Thoracic aorta (tissue), 2 donors: ENCODE measurements around the gene CDH12. TPM values are rescaled to one million over a fixed set of nuclear protein-coding genes. Genes with fewer than 3 reads are reported as not detected.
"Not testable (repeated sequence)": the region's sequence is repeated elsewhere in the genome, so short reads cannot be mapped to it uniquely, and the experiment has no call there.

ENCODE experiments used
- ATAC-seq: fragments of 150-250 bp; one replicate; pipeline ENCODE4 v1.8.0; 2017; ENCODE audit warnings: low read depth; ENCODE audit not compliant: insufficient number of reproducible peaks, low FRiP score
- DNase-seq: peaks from one replicate; pipeline ENCODE4 v3.0.0-alpha.2; 2020; ENCODE audit warnings: low spot score
- H3K27ac ChIP-seq, 2 donors: fragments of 200-600 bp; sonication (generic); 1 replicate in 1 of 2; 2 replicates in 1 of 2; pipeline ENCODE4 v1.5.1; 2016; ENCODE audit warnings: mild to moderate bottlenecking in 2 of 2, moderate library complexity in 2 of 2
- H3K27me3 ChIP-seq: fragments of 200-600 bp; sonication (generic); replicated peaks from 2 replicates; pipeline ENCODE4 v1.6.0; 2016; ENCODE audit warnings: mild to moderate bottlenecking; ENCODE audit not compliant: insufficient read depth
- H3K36me3 ChIP-seq: fragments of 200-600 bp; sonication (generic); one replicate; pipeline ENCODE4 v1.5.1; 2016
- H3K4me1 ChIP-seq, 2 donors: fragments of 200-600 bp; sonication (generic); 1 replicate in 1 of 2; 2 replicates in 1 of 2; pipeline versions ENCODE4 v1.5.1 to v1.6.0; 2016; ENCODE audit warnings: low read depth in 2 of 2, mild to moderate bottlenecking in 1 of 2; ENCODE audit not compliant: control insufficient read depth in 1 of 2
- H3K4me3 ChIP-seq: fragments of 200-600 bp; sonication (generic); 2 replicates; pipeline ENCODE4 v1.5.1; 2016; ENCODE audit warnings: mild to moderate bottlenecking
- H3K9me3 ChIP-seq: fragments of 200-600 bp; sonication (generic); 2 replicates; pipeline ENCODE4 v1.5.1; 2016
- total RNA-seq, 2 donors: library from RNA; depleted of rRNA; stranded (reverse); fragments of >200 nt; gene quantifications; one replicate each; pipeline versions ENCODE4 v1.1.0 to v1.2.3, GENCODE V29; 2016
- TF ChIP-seq, protein P1 (sequence below): fragments of 200-600 bp; sonication (generic); IDR thresholded peaks from one replicate; pipeline ENCODE4 v1.5.1; 2019; ENCODE audit warnings: antibody characterized with exemption

The CDH12 gene
- total RNA-seq, 2 donors from 2014 or later: not detected

DNA sequence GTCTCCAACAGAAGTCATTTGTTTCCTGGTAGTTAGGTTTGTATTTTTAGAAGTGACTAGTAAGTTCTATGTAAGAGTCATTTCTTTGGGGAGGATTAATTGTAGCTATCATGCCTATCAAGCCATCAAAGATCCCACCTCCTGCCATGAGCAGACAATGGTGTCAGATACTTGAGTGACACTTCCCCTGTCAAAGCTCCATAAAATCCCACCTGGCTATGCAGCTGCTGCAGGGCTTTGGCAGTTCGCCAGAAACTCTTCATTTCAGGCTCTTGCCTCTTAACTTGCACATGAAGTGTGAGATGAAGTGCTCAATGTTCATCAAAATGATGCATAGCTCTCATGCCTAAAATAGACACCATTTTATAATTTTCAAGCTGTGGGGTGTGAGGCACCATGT is 312.1 kb downstream of the CDH12 start:
- Histone ChIP-seq H3K9me3 (no peaks in the 10 kb centered on the region), H3K4me1 (no peaks in the 10 kb centered on the region), H3K27me3 (no peaks in the 10 kb centered on the region), H3K4me3 (no peak overlapping the region), H3K36me3 (no peaks in the 10 kb centered on the region), H3K27ac (no peak overlapping the region)
- TF ChIP-seq, protein P1, sequence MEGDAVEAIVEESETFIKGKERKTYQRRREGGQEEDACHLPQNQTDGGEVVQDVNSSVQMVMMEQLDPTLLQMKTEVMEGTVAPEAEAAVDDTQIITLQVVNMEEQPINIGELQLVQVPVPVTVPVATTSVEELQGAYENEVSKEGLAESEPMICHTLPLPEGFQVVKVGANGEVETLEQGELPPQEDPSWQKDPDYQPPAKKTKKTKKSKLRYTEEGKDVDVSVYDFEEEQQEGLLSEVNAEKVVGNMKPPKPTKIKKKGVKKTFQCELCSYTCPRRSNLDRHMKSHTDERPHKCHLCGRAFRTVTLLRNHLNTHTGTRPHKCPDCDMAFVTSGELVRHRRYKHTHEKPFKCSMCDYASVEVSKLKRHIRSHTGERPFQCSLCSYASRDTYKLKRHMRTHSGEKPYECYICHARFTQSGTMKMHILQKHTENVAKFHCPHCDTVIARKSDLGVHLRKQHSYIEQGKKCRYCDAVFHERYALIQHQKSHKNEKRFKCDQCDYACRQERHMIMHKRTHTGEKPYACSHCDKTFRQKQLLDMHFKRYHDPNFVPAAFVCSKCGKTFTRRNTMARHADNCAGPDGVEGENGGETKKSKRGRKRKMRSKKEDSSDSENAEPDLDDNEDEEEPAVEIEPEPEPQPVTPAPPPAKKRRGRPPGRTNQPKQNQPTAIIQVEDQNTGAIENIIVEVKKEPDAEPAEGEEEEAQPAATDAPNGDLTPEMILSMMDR: no peak
- DNase-seq: no peak
- ATAC-seq: no peak

DNA sequence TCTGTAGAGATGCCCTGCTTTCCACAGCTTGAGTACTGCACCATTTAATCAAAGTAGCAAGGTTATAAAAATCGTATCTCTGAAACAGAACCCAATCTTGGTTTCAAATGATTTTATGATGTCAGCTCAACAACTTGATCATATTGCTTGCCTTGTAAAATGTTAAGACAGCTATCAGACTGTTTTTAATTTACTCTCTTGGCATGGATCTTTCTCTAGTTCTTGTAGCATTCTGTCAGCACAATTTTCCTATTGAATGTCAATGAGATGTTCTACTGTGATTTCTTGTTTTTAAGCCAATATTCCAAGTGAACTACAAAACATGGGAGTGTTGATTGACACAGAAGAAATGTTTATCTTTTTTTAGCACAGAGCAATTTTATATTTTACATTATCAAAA is 313.4 kb downstream of the CDH12 start:
- H3K4me3 ChIP-seq: no peak overlapping the region
- H3K9me3 ChIP-seq: no peaks in the 10 kb centered on the region
- DNase-seq (no peak), ATAC-seq (no peak)
- no peaks in the 10 kb centered on the region for H3K27me3 ChIP-seq
- no peak overlapping the region for H3K27ac ChIP-seq
- no peaks in the 10 kb centered on the region for H3K36me3 ChIP-seq
- H3K4me1 ChIP-seq: no peaks in the 10 kb centered on the region
- TF ChIP-seq, protein P1: no peak

DNA sequence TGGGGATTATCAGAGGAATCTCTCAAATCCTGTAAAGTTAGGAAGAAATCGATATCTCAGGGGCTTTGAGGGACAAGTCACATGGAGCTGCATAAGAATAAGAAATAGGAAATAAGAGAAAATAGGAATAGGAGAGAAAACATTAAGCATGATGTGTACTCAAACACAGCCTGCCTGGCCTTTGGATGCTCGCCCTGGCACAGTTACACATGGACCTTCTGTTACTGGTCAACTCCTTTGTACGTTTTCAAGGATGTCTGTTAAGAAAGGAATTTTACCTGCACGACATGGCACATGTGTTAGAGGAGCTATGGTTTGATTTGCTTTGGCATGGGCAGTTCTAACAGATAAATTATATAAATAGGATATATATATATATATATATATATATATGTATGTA is 321.2 kb downstream of the CDH12 start:
- ATAC-seq (no peak), DNase-seq (no peak)
- no peaks in the 10 kb centered on the region for H3K4me1 ChIP-seq
- H3K27ac ChIP-seq: no peak overlapping the region
- H3K36me3 ChIP-seq: no peaks in the 10 kb centered on the region
- H3K9me3 ChIP-seq: no peaks in the 10 kb centered on the region
- TF ChIP-seq, protein P1: no peak
- H3K4me3 ChIP-seq: no peak overlapping the region
- no peaks in the 10 kb centered on the region for H3K27me3 ChIP-seq

DNA sequence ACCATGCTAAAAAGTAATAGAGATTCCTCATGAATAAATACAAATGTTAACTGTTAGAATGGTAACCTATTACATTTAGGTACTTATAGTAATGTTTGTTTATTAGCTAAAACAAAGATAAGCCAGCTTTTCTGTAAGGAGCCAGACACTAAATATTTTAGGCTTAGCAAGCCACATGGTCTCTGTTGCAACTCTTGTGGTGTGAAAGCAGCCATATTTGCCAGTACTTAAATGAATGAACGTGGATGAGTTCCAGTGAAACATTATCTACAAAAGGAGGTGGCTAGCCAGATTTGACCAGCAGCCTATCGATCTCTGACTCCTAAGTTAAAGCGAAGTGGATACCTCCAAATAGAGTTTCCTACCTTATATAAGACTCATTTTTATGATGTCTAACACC is 331.6 kb downstream of the CDH12 start:
- Histone ChIP-seq H3K27ac (no peak overlapping the region), H3K9me3 (no peaks in the 10 kb centered on the region), H3K36me3 (no peaks in the 10 kb centered on the region), H3K27me3 (no peaks in the 10 kb centered on the region), H3K4me3 (no peak overlapping the region), H3K4me1 (no peaks in the 10 kb centered on the region)
- no peak for DNase-seq
- ATAC-seq: no peak
- TF ChIP-seq, protein P1: no peak

DNA sequence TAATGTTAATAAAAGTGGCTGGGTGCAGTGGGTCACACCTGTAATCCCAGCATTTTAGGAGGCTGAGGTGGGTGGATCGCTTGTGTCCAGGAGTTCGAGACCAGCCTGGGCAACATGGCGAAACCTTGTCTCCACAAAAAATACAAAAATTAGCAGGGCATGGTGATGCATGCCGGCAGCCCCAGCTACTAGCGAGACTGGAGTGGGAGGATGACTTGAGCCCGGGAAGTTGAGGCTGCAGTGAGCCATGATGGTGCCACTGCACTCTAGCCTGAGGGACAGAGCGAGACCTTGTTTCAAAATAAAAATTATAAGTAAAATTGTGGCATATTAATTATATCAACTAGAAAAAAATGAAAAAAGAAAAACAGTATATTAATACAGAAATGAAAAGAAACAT is 336.6 kb downstream of the CDH12 start:
- not testable (repeated sequence) for H3K4me1 ChIP-seq, H3K36me3 ChIP-seq, ATAC-seq, H3K9me3 ChIP-seq, DNase-seq, H3K4me3 ChIP-seq, H3K27ac ChIP-seq, H3K27me3 ChIP-seq

DNA sequence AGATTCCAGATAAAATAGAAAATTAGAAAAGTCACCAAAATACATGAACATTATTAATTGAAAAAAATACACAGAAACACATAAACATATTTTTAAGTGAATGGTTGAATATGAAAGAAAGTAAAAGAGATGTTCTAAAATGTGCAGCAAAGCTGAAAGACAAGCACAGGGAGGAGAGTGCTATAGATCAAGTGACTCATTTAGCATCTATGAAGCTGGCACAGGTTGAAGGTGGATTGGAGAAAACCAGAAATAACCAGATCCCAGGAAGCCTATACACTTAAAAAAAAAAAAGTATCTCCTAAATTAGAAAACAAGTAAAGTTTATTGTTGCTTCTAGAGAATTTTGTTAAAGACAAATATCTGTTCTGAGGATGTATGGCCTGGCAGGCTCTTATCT is 338.9 kb downstream of the CDH12 start:
- TF ChIP-seq, protein P1: no peak

More for the DNA sequence above, 338.9 kb downstream of the CDH12 start:
- Histone ChIP-seq H3K36me3 (no peaks in the 10 kb centered on the region), H3K27ac (no peak overlapping the region), H3K27me3 (no peaks in the 10 kb centered on the region), H3K9me3 (no peaks in the 10 kb centered on the region), H3K4me1 (no peaks in the 10 kb centered on the region), H3K4me3 (no peak overlapping the region)
- DNase-seq: no peak
- no peak for ATAC-seq
